Osteoblast (primary cell): ENCODE data around the gene CYP4V2. TPM values are rescaled to one million over a fixed set of nuclear protein-coding genes. Genes with fewer than 3 reads are reported as not detected.

Source experiments
- DNase-seq: peaks from one replicate; pipeline ENCODE4 v3.0.0; 2011; ENCODE audit warnings: low spot score, mixed read lengths; ENCODE audit not compliant: insufficient read length; ENCODE audit errors: missing footprints
- H2AFZ ChIP-seq: 2 replicates; pipeline ENCODE4 v1.6.0; 2011; ENCODE audit warnings: mild to moderate bottlenecking, low read length
- H3K27ac ChIP-seq: 2 replicates; pipeline ENCODE4 v1.5.1; 2011; ENCODE audit warnings: mild to moderate bottlenecking, low read depth, low read length, moderate library complexity
- H3K27me3 ChIP-seq: 2 replicates; pipeline ENCODE4 v1.6.0; 2012; ENCODE audit warnings: mild to moderate bottlenecking, control low read depth, inconsistent platforms, low read length, moderate library complexity; ENCODE audit not compliant: insufficient read depth
- H3K36me3 ChIP-seq: 2 replicates; pipeline ENCODE4 v1.5.1; 2011; ENCODE audit warnings: mild to moderate bottlenecking, low read length, control low read depth, moderate library complexity; ENCODE audit not compliant: insufficient read depth
- H3K4me1 ChIP-seq: 2 replicates; pipeline ENCODE4 v1.5.1; 2011; ENCODE audit warnings: mild to moderate bottlenecking, low read length, control low read depth, moderate library complexity; ENCODE audit not compliant: insufficient read depth
- H3K4me2 ChIP-seq: 2 replicates; pipeline ENCODE4 v1.6.0; 2011; ENCODE audit warnings: mild to moderate bottlenecking, low read length; ENCODE audit not compliant: insufficient read depth
- H3K4me3 ChIP-seq: fragments of 200-600 bp; sonication (generic); 3 replicates; pipeline ENCODE4 v1.5.1; 2012; ENCODE audit warnings: mild to moderate bottlenecking, low read length, inconsistent platforms; ENCODE audit not compliant: insufficient read depth
- H3K79me2 ChIP-seq: 2 replicates; pipeline ENCODE4 v1.6.0; 2012; ENCODE audit warnings: mild to moderate bottlenecking, low read length, control low read depth, inconsistent platforms; ENCODE audit not compliant: insufficient read depth
- H3K9me3 ChIP-seq: 2 replicates; pipeline ENCODE4 v1.5.1; 2011; ENCODE audit warnings: low read depth, low read length, control low read depth
- H4K20me1 ChIP-seq: 2 replicates; pipeline ENCODE4 v1.6.0; 2012; ENCODE audit warnings: mild to moderate bottlenecking, low read length, control low read depth; ENCODE audit not compliant: insufficient read depth
- total RNA-seq: library from RNA; depleted of rRNA; stranded (reverse); fragments of >200 nt; gene quantifications from 2 replicates; pipeline ENCODE4 v1.2.3, GENCODE V29; 2012
- TF ChIP-seq, protein P1 (sequence below): IDR thresholded peaks from 2 replicates; pipeline ENCODE4 v1.5.1; 2011; ENCODE audit warnings: mild to moderate bottlenecking, low read depth, low read length, moderate library complexity; ENCODE audit errors: extremely low read depth

Gene CYP4V2
- total RNA-seq, 1 donor, result 29.0 TPM

GRCh38 chr4:186146458-186146857 is 44.9 kb upstream of the CYP4V2 start:
- Histone ChIP-seq H3K79me2 (no peaks in the 10 kb centered on the region), H3K27ac (no peak overlapping the region), H3K4me3 (no peak overlapping the region), H2AFZ (no peak overlapping the region), H3K27me3 (peaks cover 10% of the 10 kb centered on the region), H4K20me1 (no peaks in the 10 kb centered on the region), H3K4me2 (no peak overlapping the region), H3K4me1 (peaks cover 8% of the 10 kb centered on the region), H3K9me3 (no peaks in the 10 kb centered on the region), H3K36me3 (no peaks in the 10 kb centered on the region)
- TF ChIP-seq, protein P1, sequence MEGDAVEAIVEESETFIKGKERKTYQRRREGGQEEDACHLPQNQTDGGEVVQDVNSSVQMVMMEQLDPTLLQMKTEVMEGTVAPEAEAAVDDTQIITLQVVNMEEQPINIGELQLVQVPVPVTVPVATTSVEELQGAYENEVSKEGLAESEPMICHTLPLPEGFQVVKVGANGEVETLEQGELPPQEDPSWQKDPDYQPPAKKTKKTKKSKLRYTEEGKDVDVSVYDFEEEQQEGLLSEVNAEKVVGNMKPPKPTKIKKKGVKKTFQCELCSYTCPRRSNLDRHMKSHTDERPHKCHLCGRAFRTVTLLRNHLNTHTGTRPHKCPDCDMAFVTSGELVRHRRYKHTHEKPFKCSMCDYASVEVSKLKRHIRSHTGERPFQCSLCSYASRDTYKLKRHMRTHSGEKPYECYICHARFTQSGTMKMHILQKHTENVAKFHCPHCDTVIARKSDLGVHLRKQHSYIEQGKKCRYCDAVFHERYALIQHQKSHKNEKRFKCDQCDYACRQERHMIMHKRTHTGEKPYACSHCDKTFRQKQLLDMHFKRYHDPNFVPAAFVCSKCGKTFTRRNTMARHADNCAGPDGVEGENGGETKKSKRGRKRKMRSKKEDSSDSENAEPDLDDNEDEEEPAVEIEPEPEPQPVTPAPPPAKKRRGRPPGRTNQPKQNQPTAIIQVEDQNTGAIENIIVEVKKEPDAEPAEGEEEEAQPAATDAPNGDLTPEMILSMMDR, result no peak
- DNase-seq, result no peak

DNA sequence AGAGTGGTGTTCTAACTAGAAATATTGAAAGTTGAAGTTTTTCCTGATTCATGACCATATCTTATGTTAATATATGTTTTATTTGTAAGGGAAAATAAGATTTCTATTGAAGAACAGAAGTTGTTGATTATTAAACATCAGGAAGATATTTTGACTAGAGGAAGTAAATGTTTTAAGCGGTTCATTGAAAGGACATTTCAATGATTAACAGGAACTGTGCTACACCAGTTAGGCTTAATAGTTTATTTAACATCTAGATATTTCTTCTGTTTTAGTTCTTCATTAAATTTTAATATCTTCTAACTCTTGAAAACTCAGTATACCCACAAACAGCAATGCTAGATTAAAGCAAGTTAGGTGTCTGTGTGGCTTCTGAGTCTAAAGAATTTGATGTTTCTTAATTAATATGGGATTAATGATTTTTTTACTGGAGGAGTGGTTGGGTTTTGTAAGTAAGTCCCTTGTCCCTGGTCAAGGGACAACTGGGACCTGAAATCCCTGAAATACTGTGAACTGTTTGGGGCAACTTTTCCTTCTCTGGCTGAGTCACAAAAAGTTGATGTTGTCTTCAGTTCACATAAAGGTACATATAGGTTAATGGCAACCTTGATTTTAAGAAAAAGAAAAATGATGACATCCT is 42.9 kb upstream of the CYP4V2 start:
- no peaks in the 10 kb centered on the region for H4K20me1 ChIP-seq
- H3K4me3 ChIP-seq, result no peak overlapping the region
- peaks cover 8% of the 10 kb centered on the region for H3K4me1 ChIP-seq
- TF ChIP-seq, protein P1, result no peak
- H2AFZ ChIP-seq, result no peak overlapping the region
- H3K27me3 ChIP-seq, result peaks cover 10% of the 10 kb centered on the region
- no peak overlapping the region for H3K4me2 ChIP-seq
- no peaks in the 10 kb centered on the region for H3K9me3 ChIP-seq
- no peak overlapping the region for H3K27ac ChIP-seq
- DNase-seq, result no peak
- no peaks in the 10 kb centered on the region for H3K79me2 ChIP-seq
- no peaks in the 10 kb centered on the region for H3K36me3 ChIP-seq

- Histone ChIP-seq H3K27ac (no peak overlapping the region), H3K9me3 (no peaks in the 10 kb centered on the region), H3K4me2 (no peak overlapping the region), H3K27me3 (peaks cover 10% of the 10 kb centered on the region), H3K79me2 (no peaks in the 10 kb centered on the region), H3K4me3 (no peak overlapping the region), H3K36me3 (no peaks in the 10 kb centered on the region), H2AFZ (no peak overlapping the region), H4K20me1 (no peaks in the 10 kb centered on the region), H3K4me1 (peaks cover 5% of the 10 kb centered on the region)
- DNase-seq, result no peak
- TF ChIP-seq, protein P1, result peak; percentile 65
These were observed 41.5 kb upstream of the CYP4V2 start for GRCh38 chr4:186149872-186150271.

- DNase-seq, result no peak
- H3K9me3 ChIP-seq, result no peaks in the 10 kb centered on the region
- peaks cover 10% of the 10 kb centered on the region for H3K27me3 ChIP-seq
- H3K4me1 ChIP-seq, result no peaks in the 10 kb centered on the region
- no peak overlapping the region for H3K4me2 ChIP-seq
- H3K27ac ChIP-seq, result no peak overlapping the region
- H3K4me3 ChIP-seq, result no peak overlapping the region
- TF ChIP-seq, protein P1, result no peak
- no peaks in the 10 kb centered on the region for H4K20me1 ChIP-seq
- H3K36me3 ChIP-seq, result no peaks in the 10 kb centered on the region
- no peak overlapping the region for H2AFZ ChIP-seq
- H3K79me2 ChIP-seq, result no peaks in the 10 kb centered on the region
These were observed 40.4 kb upstream of the CYP4V2 start for GRCh38 chr4:186150926-186151325.
